H1 (cell line): ENCODE measurements around the gene TSEN54. TPM values are rescaled to one million over a fixed set of nuclear protein-coding genes. Genes with fewer than 3 reads are reported as not detected.

Source experiments
- CTCF ChIA-PET: fragments of 300-600 bp; sonication (Branson Sonifier 250); formaldehyde crosslinking; loops from one replicate; lab custom pipeline; 2021; ENCODE audit not compliant: partially characterized antibody; lab: Charles Lee
- POLR2A ChIA-PET: fragments of 300-600 bp; sonication (Branson Sonifier 250); formaldehyde crosslinking; loops from one replicate; lab custom pipeline; 2021; ENCODE audit warnings: inconsistent platforms; ENCODE audit not compliant: partially characterized antibody; lab: Charles Lee
- DNase-seq, 2 experiments: peaks; one replicate each; pipeline versions ENCODE4 v3.0.0 to v3.0.0-alpha.2; 2010 to 2022; ENCODE audit warnings: low spot score in 2 of 2, low read depth in 1 of 2, mixed read lengths in 1 of 2
- FAIRE-seq: peaks from 2 replicates; lab custom pipeline; 2011; peaks lifted over from hg19 to GRCh38; lab: Jason Lieb, UNC
- H2AFZ ChIP-seq: 2 replicates; pipeline ENCODE4 v1.8.1; 2012; ENCODE audit warnings: low read length, inconsistent platforms
- H2AK5ac ChIP-seq: 2 replicates; pipeline ENCODE4 v1.6.1; 2013; ENCODE audit warnings: low read depth, low read length
- H2BK120ac ChIP-seq: replicated peaks from 2 replicates; pipeline ENCODE3; 2013; ENCODE audit warnings: low read depth, low read length, inconsistent platforms
- H2BK12ac ChIP-seq: 2 replicates; pipeline ENCODE4 v1.6.1; 2013; ENCODE audit warnings: low read depth, low read length
- H2BK15ac ChIP-seq: 2 replicates; pipeline ENCODE4 v1.6.1; 2013; ENCODE audit warnings: low read length
- H2BK20ac ChIP-seq: 2 replicates; pipeline ENCODE4 v1.6.1; 2013; ENCODE audit warnings: low read length
- H2BK5ac ChIP-seq: 2 replicates; pipeline ENCODE4 v1.6.1; 2013; ENCODE audit warnings: low read depth, low read length
- H3K14ac ChIP-seq: 2 replicates; pipeline ENCODE4 v1.6.1; 2013; ENCODE audit warnings: inconsistent platforms; ENCODE audit not compliant: insufficient read length
- H3K18ac ChIP-seq: 2 replicates; pipeline ENCODE4 v1.6.1; 2013; ENCODE audit warnings: low read length; ENCODE audit errors: extremely low read depth
- H3K23ac ChIP-seq: 2 replicates; pipeline ENCODE4 v1.6.1; 2013; ENCODE audit warnings: inconsistent platforms; ENCODE audit not compliant: insufficient read length
- H3K23me2 ChIP-seq: 2 replicates; pipeline ENCODE4 v1.6.1; 2013; ENCODE audit warnings: low read depth, low read length
- H3K27ac ChIP-seq: 2 replicates; pipeline ENCODE4 v1.6.1; 2011; ENCODE audit warnings: low read depth, low read length, inconsistent platforms
- H3K27me3 ChIP-seq, 4 experiments: replicated peaks in 1 of 4; 1 replicate in 1 of 4; 2 replicates in 3 of 4; pipeline versions ENCODE4 v1.6.1 to v1.8.1; 2011 to 2013; ENCODE audit warnings: low read length in 3 of 4, mild to moderate bottlenecking in 3 of 4, inconsistent platforms in 2 of 4, mixed read lengths in 2 of 4, moderate library complexity in 1 of 4; ENCODE audit not compliant: control insufficient read depth in 3 of 4, insufficient read depth in 3 of 4; ENCODE audit errors: extremely low read depth in 1 of 4
- H3K36me3 ChIP-seq, 4 experiments: 2 replicates each; pipeline versions ENCODE4 v1.6.1 to v1.8.1; 2011 to 2013; ENCODE audit warnings: mild to moderate bottlenecking in 4 of 4, low read length in 3 of 4, moderate library complexity in 2 of 4, control low read depth in 1 of 4, inconsistent platforms in 1 of 4; ENCODE audit not compliant: insufficient read depth in 4 of 4, control insufficient read depth in 2 of 4
- H3K4ac ChIP-seq: replicated peaks from 2 replicates; pipeline ENCODE3; 2013; ENCODE audit warnings: low read length, low read depth, mixed read lengths, inconsistent platforms; ENCODE audit not compliant: insufficient read length
- H3K4me1 ChIP-seq, 4 experiments: replicated peaks in 1 of 4; 1 replicate in 1 of 4; 2 replicates in 3 of 4; pipeline versions ENCODE4 v1.6.1 to v1.8.1; 2011 to 2013; ENCODE audit warnings: low read length in 3 of 4, inconsistent platforms in 2 of 4, mixed read lengths in 1 of 4; ENCODE audit not compliant: insufficient read depth in 4 of 4, control insufficient read depth in 3 of 4
- H3K4me2 ChIP-seq, 2 experiments: 2 replicates each; pipeline versions ENCODE4 v1.6.1 to v1.8.1; 2011 to 2013; ENCODE audit warnings: low read depth in 2 of 2, low read length in 2 of 2, control low read depth in 1 of 2, inconsistent platforms in 1 of 2, mild to moderate bottlenecking in 1 of 2; ENCODE audit not compliant: insufficient read depth in 1 of 2
- H3K4me3 ChIP-seq, 4 experiments: fragments of 200-600, 300-600 bp in 1 of 4; sonication (generic), shearing (Covaris generic), sonication (Bioruptor Twin) in 1 of 4; 2 replicates each; pipeline versions ENCODE4 v1.5.1 to v1.8.1; 2011 to 2016; ENCODE audit warnings: low read length in 4 of 4, low read depth in 3 of 4, control low read depth in 2 of 4, inconsistent platforms in 2 of 4, mild to moderate bottlenecking in 2 of 4, mixed read lengths in 1 of 4, moderate library complexity in 1 of 4; ENCODE audit not compliant: insufficient read depth in 2 of 4; ENCODE audit errors: extremely low read depth in 1 of 4
- H3K56ac ChIP-seq: replicated peaks from 2 replicates; pipeline ENCODE3; 2013; ENCODE audit warnings: low read depth, mild to moderate bottlenecking, mixed read lengths, low read length, inconsistent platforms; ENCODE audit not compliant: insufficient read length
- H3K79me1 ChIP-seq: 2 replicates; pipeline ENCODE4 v1.6.1; 2013; ENCODE audit warnings: low read depth, low read length, control low read depth
- H3K79me2 ChIP-seq, 2 experiments: 2 replicates each; pipeline versions ENCODE4 v1.6.1 to v1.8.1; 2012 to 2013; ENCODE audit warnings: low read length in 2 of 2, mild to moderate bottlenecking in 2 of 2, inconsistent platforms in 1 of 2; ENCODE audit not compliant: insufficient read depth in 2 of 2, control insufficient read depth in 1 of 2
- H3K9ac ChIP-seq, 4 experiments: replicated peaks in 1 of 4; 1 replicate in 1 of 4; 2 replicates in 3 of 4; pipeline versions ENCODE4 v1.6.1 to v1.8.1; 2011 to 2013; ENCODE audit warnings: low read depth in 3 of 4, low read length in 3 of 4, control low read depth in 2 of 4, mild to moderate bottlenecking in 2 of 4, moderate library complexity in 2 of 4, inconsistent platforms in 1 of 4; ENCODE audit errors: extremely low read depth in 1 of 4
- H3K9me3 ChIP-seq, 2 experiments: 2 replicates each; pipeline versions ENCODE4 v1.6.1 to v1.8.1; 2012 to 2013; ENCODE audit warnings: mild to moderate bottlenecking in 2 of 2, moderate library complexity in 2 of 2, control low read depth in 1 of 2, inconsistent platforms in 1 of 2, low read depth in 1 of 2, low read length in 1 of 2, mixed read lengths in 1 of 2; ENCODE audit not compliant: insufficient read depth in 2 of 2
- H4K20me1 ChIP-seq, 2 experiments: replicated peaks in 1 of 2; 2 replicates each; pipeline versions ENCODE3 to v1.8.1; 2011 to 2013; ENCODE audit warnings: inconsistent platforms in 2 of 2, low read length in 2 of 2, mild to moderate bottlenecking in 1 of 2; ENCODE audit not compliant: insufficient read depth in 2 of 2, control insufficient read depth in 1 of 2
- H4K5ac ChIP-seq: 2 replicates; pipeline ENCODE4 v1.6.1; 2013; ENCODE audit warnings: low read length, low read depth, mixed read lengths, inconsistent platforms; ENCODE audit not compliant: insufficient read length
- H4K8ac ChIP-seq: 2 replicates; pipeline ENCODE4 v1.8.0; 2013; ENCODE audit warnings: mild to moderate bottlenecking, moderate library complexity, low read length, inconsistent platforms; ENCODE audit not compliant: insufficient read depth; ENCODE audit errors: extremely low read depth
- H4K91ac ChIP-seq: replicated peaks from 2 replicates; pipeline ENCODE3; 2013; ENCODE audit warnings: low read length, mixed read lengths, inconsistent platforms; ENCODE audit not compliant: insufficient read length
- BACH1 ChIP-seq: IDR thresholded peaks from 2 replicates; pipeline ENCODE4 v1.6.1; 2012; ENCODE audit warnings: low read length, improper control_type of control experiment
- CREB1 ChIP-seq: IDR thresholded peaks from 2 replicates; pipeline ENCODE4 v1.6.1; 2012; ENCODE audit warnings: inconsistent platforms
- EP300 ChIP-seq, 2 experiments: IDR thresholded peaks; 1 replicate in 1 of 2; 2 replicates in 1 of 2; pipeline ENCODE4 v1.6.1; 2011 to 2012; ENCODE audit warnings: low read depth in 2 of 2, low read length in 2 of 2, mild to moderate bottlenecking in 2 of 2, borderline replicate concordance in 1 of 2, inconsistent platforms in 1 of 2, moderate library complexity in 1 of 2
- GABPA ChIP-seq: IDR thresholded peaks from 2 replicates; pipeline ENCODE4 v1.6.1; 2011; ENCODE audit warnings: mild to moderate bottlenecking, low read length, moderate library complexity, borderline replicate concordance; ENCODE audit not compliant: insufficient read depth
- MAFK ChIP-seq: IDR thresholded peaks from 2 replicates; pipeline ENCODE4 v1.6.1; 2012; ENCODE audit warnings: low read depth, mild to moderate bottlenecking, improper control_type of control experiment, low read length
- RXRA ChIP-seq: IDR thresholded peaks from 2 replicates; pipeline ENCODE4 v1.6.1; 2011; ENCODE audit warnings: low read depth, mild to moderate bottlenecking, low read length, moderate library complexity; ENCODE audit not compliant: insufficient read depth
- SIX5 ChIP-seq: IDR thresholded peaks from 2 replicates; pipeline ENCODE4 v1.6.1; 2011; ENCODE audit warnings: mild to moderate bottlenecking, low read depth, low read length
- SP1 ChIP-seq: IDR thresholded peaks from 2 replicates; pipeline ENCODE4 v1.6.1; 2011; ENCODE audit warnings: low read depth, low read length
- SP4 ChIP-seq: IDR thresholded peaks from 2 replicates; pipeline ENCODE4 v1.6.1; 2012; ENCODE audit warnings: low read length, inconsistent platforms
- TAF1 ChIP-seq: IDR thresholded peaks from 2 replicates; pipeline ENCODE4 v1.6.1; 2011; ENCODE audit warnings: mild to moderate bottlenecking, low read depth, low read length
- WGBS, 2 experiments: shearing (Covaris generic) in 1 of 2; methylation state at CpG; one replicate each; pipeline versions ENCODE4 v1.1.6 to v1.1.7; 2013 to 2015; ENCODE audit warnings: low lambda C conversion rate in 2 of 2, mixed read lengths in 2 of 2, inconsistent platforms in 1 of 2, low coverage in 1 of 2, missing lambda C conversion rate in 1 of 2; ENCODE audit not compliant: insufficient replicate concordance in 2 of 2, insufficient coverage in 1 of 2, insufficient read length in 1 of 2; ENCODE audit errors: extremely low coverage in 1 of 2, missing lambda C conversion rate in 1 of 2; 5-methylcytosine and 5-hydroxymethylcytosine counted together
- polyA plus RNA-seq, 7 experiments: library from polyadenylated mRNA; depleted of rRNA in 3 of 7; stranded (reverse) in 5 of 7; unstranded in 2 of 7; fragments of >200 nt in 5 of 7; fragments of 200-250 nt in 2 of 7; gene quantifications; 1 replicate in 5 of 7; 2 replicates in 1 of 7; 4 replicates in 1 of 7; pipeline versions ENCODE4 v1.2.1 to v1.2.3, GENCODE V29; 2011 to 2013; ENCODE audit warnings: missing spikeins in 2 of 7, mixed read lengths in 2 of 7
- total RNA-seq: library from RNA; stranded (reverse); fragmentation: NEBNext Ultra II Directional; extraction: Animal tissue kit (Norgen Biotek cat#: 25700); gene quantifications from 2 replicates; pipeline ENCODE4 v1.2.1, GENCODE V29; 2021

The TSEN54 gene
- total and polyA plus RNA-seq, 2 of the 8 experiments (the other 6 are each of a cell fraction or from before 2014, with no cell fraction given), result 43.6 to 60.3 TPM

GRCh38 chr17:75571197-75571884 lies 55.0 kb downstream of the TSEN54 start:
- no peak overlapping the region for H3K27ac ChIP-seq
- H4K91ac ChIP-seq, result no peak overlapping the region
- H2BK5ac ChIP-seq, result no peak overlapping the region
- no peak overlapping the region for H4K5ac ChIP-seq
- no peak overlapping the region for H3K9ac ChIP-seq
- H3K4me2 ChIP-seq, result no peak overlapping the region
- no peaks in the 10 kb centered on the region for H3K4me1 ChIP-seq
- no peak overlapping the region for H4K8ac ChIP-seq
- POLR2A ChIA-PET, result interaction anchor here (1.1 to 1.2 kb wide), 2 partner anchors 12 to 46 kb away, joined by 3 to 4 read pairs; partner anchors contain the start of gene LLGL2
- no peak overlapping the region for H3K56ac ChIP-seq
- no peaks in the 10 kb centered on the region for H3K79me2 ChIP-seq
- no peak overlapping the region for H3K23ac ChIP-seq
- peaks cover 1 to 2% of the 10 kb centered on the region in 2 experiments for H4K20me1 ChIP-seq
- H2AK5ac ChIP-seq, result no peak overlapping the region
- no peaks in the 10 kb centered on the region for H3K9me3 ChIP-seq
- no peak overlapping the region for H2BK120ac ChIP-seq
- no peak overlapping the region for H3K14ac ChIP-seq
- no peak overlapping the region for H2AFZ ChIP-seq
- FAIRE-seq (no peak), DNase-seq (no peak)
- no peak overlapping the region for H3K4ac ChIP-seq
- no peaks in the 10 kb centered on the region for H3K79me1 ChIP-seq
- no peaks in the 10 kb centered on the region for H3K27me3 ChIP-seq
- H2BK20ac ChIP-seq, result no peak overlapping the region
- no peak overlapping the region for H3K4me3 ChIP-seq
- CTCF ChIA-PET, result interaction anchor here (0.9 to 1.2 kb wide), 6 partner anchors 12 to 67 kb away, joined by 3 to 6 read pairs (median 3); partner anchors contain the start of gene SMIM5
- H2BK12ac ChIP-seq, result no peak overlapping the region
- H3K18ac ChIP-seq, result no peak overlapping the region
- peaks cover 0 to 6% (median 2%) of the 10 kb centered on the region in 4 experiments; a peak in 2 of 8 replicates for H3K36me3 ChIP-seq
- H3K23me2 ChIP-seq, result no peaks in the 10 kb centered on the region
- WGBS, 2 experiments, result 96% methylated on average over 13 of the region's 15 CpGs; no CpG with 5 or more reads in 1 of the 2 experiments
- H2BK15ac ChIP-seq, result no peak overlapping the region
- TF ChIP-seq SP1 (no peak), BACH1 (no peak), EP300 (IDR thresholded peaks at IDR 0.05; ENCODE audit: borderline replicate concordance in 1 of 2, low read depth in 2 of 2, low read length in 2 of 2) (no peak), GABPA (no peak), SP4 (no peak), CREB1 (no peak), SIX5 (no peak), TAF1 (no peak), MAFK (no peak), RXRA (no peak)
